Uterus (tissue), 4 donors: Measurements from ENCODE around the gene CLNK. TPM values are rescaled to one million over a fixed set of nuclear protein-coding genes. Genes with fewer than 3 reads are reported as not detected.

ENCODE experiments used
- DNase-seq, 2 donors: peaks; one replicate each; pipeline ENCODE4 v3.0.0-alpha.2; 2019 to 2020
- H3K27ac ChIP-seq, 2 donors: fragments of 200-600 bp; sonication (generic); 1 replicate in 1 of 2; 2 replicates in 1 of 2; pipeline ENCODE4 v1.5.1; 2016 to 2018
- H3K27me3 ChIP-seq, 2 donors: fragments of 200-600 bp; sonication (generic); one replicate each; pipeline ENCODE4 v1.5.1; 2018 to 2019; ENCODE audit warnings: control low read depth in 1 of 2
- H3K36me3 ChIP-seq, 2 donors: fragments of 200-600 bp; sonication (generic); one replicate each; pipeline ENCODE4 v1.5.1; 2019; ENCODE audit warnings: control low read depth in 1 of 2
- H3K4me1 ChIP-seq, 2 donors: fragments of 200-600 bp; sonication (generic); one replicate each; pipeline ENCODE4 v1.5.1; 2018 to 2019; ENCODE audit warnings: control low read depth in 1 of 2
- H3K4me3 ChIP-seq, 2 donors: fragments of 200-600 bp; sonication (generic); 1 replicate in 1 of 2; 2 replicates in 1 of 2; pipeline ENCODE4 v1.5.1; 2018 to 2019; ENCODE audit warnings: mild to moderate bottlenecking in 1 of 2
- H3K9me3 ChIP-seq, 2 donors: fragments of 200-600 bp; sonication (generic); one replicate each; pipeline ENCODE4 v1.5.1; 2019; ENCODE audit warnings: control low read depth in 1 of 2
- CTCF ChIP-seq, 4 experiments: fragments of 200-600 bp in 2 of 4; fragments of 450-650 bp in 2 of 4; sonication (generic) in 2 of 4; IDR thresholded peaks; one replicate each; pipeline ENCODE4 v1.5.1; 2016 to 2019; ENCODE audit warnings: antibody characterized with exemption in 4 of 4, mild to moderate bottlenecking in 2 of 4, moderate library complexity in 1 of 4
- POLR2A ChIP-seq, 2 donors: fragments of 450-650 bp; IDR thresholded peaks; one replicate each; pipeline ENCODE4 v1.6.1; 2016; ENCODE audit warnings: antibody characterized with exemption in 2 of 2, mild to moderate bottlenecking in 1 of 2, moderate library complexity in 1 of 2
- intact Hi-C: fragments of 100-400 bp; cut with DNase I; formaldehyde crosslinking; loops from one replicate; pipeline ENCODE4 v1.15.1; 2023; ENCODE audit warnings: low total_unique reads
- total RNA-seq, 4 donors: library from RNA; depleted of rRNA in 3 of 4; stranded (reverse); fragments of >200 nt in 3 of 4; gene quantifications; one replicate each; pipeline versions ENCODE4 v1.1.0 to v1.2.4, GENCODE V29; 2014 to 2023
- donor health status: DM: yes; HTN: yes; CAD: no.

The CLNK gene
- total RNA-seq, 4 donors from 2014 or later = not detected

DNA sequence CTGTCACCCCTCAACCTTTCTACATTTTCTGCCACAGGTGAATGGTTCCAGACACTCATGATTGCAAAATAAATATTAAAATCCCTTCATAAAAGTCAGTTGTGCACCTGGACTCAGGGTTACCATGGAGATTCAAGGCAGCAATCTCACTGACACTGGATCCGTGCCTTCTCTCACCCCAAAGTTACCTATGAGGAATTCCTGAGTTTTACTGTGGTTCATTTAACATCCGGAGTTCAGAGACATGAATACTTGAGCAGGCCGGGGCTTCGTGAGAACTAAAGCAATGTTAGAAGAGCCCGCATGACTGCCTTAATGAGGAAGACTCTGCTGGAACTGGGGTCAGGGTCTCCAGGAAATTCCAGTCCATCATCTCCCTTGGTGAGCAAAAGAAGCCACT is 12.5 kb upstream of the CLNK start:
- Histone ChIP-seq H3K27me3 (no peaks in the 10 kb centered on the region), H3K27ac (no peak overlapping the region), H3K9me3 (no peaks in the 10 kb centered on the region), H3K36me3 (no peaks in the 10 kb centered on the region), H3K4me3 (no peak overlapping the region), H3K4me1 (no peaks in the 10 kb centered on the region)
- TF ChIP-seq CTCF (IDR thresholded peaks at IDR 0.05) (no peak), POLR2A (IDR thresholded peaks at IDR 0.05) (no peak)
- no peak for DNase-seq
- intact Hi-C loops = no loop called here

DNA sequence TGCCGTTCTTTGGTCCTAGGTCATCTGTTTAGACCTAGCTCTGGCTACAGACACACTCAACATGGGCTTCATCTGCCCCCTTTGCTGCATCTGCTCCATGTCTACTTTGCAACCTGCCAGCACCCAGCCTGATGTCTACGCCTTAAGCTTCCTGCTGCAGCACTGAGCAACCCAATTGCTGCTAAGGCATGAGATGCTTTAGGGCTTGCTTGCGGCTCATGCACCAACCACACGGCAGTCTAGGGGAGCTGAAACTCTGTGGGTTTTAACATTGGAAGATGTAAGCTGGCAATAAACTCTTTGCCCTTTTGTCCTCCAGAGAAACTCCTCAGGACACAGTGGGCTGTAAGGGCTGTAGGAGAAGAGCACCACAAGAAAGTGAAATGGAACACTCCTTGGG is 11.7 kb upstream of the CLNK start:
- DNase-seq = no peak
- Histone ChIP-seq H3K4me1 (no peaks in the 10 kb centered on the region), H3K9me3 (no peaks in the 10 kb centered on the region), H3K4me3 (no peak overlapping the region), H3K27me3 (no peaks in the 10 kb centered on the region), H3K27ac (no peak overlapping the region), H3K36me3 (no peaks in the 10 kb centered on the region)
- intact Hi-C loops = no loop called here
- TF ChIP-seq POLR2A (IDR thresholded peaks at IDR 0.05) (no peak), CTCF (IDR thresholded peaks at IDR 0.05) (no peak)

GRCh38 chr4:10694828-10695209 is 10.3 kb upstream of the CLNK start:
- H3K9me3 ChIP-seq = no peaks in the 10 kb centered on the region
- intact Hi-C loops = no loop called here
- no peaks in the 10 kb centered on the region for H3K4me1 ChIP-seq
- no peak overlapping the region for H3K27ac ChIP-seq
- no peaks in the 10 kb centered on the region for H3K36me3 ChIP-seq
- H3K4me3 ChIP-seq = no peak overlapping the region
- no peak for DNase-seq
- TF ChIP-seq POLR2A (IDR thresholded peaks at IDR 0.05) (no peak), CTCF (IDR thresholded peaks at IDR 0.05) (no peak)
- H3K27me3 ChIP-seq = no peaks in the 10 kb centered on the region

GRCh38 chr4:10694151-10694827 is 9.7 kb upstream of the CLNK start:
- intact Hi-C loops = no loop called here
- DNase-seq = no peak
- H3K27me3 ChIP-seq = no peaks in the 10 kb centered on the region
- no peaks in the 10 kb centered on the region for H3K9me3 ChIP-seq
- TF ChIP-seq POLR2A (IDR thresholded peaks at IDR 0.05) (no peak), CTCF (IDR thresholded peaks at IDR 0.05) (no peak)
- no peaks in the 10 kb centered on the region for H3K36me3 ChIP-seq
- H3K4me3 ChIP-seq = no peak overlapping the region
- no peaks in the 10 kb centered on the region for H3K4me1 ChIP-seq
- no peak overlapping the region for H3K27ac ChIP-seq

DNA sequence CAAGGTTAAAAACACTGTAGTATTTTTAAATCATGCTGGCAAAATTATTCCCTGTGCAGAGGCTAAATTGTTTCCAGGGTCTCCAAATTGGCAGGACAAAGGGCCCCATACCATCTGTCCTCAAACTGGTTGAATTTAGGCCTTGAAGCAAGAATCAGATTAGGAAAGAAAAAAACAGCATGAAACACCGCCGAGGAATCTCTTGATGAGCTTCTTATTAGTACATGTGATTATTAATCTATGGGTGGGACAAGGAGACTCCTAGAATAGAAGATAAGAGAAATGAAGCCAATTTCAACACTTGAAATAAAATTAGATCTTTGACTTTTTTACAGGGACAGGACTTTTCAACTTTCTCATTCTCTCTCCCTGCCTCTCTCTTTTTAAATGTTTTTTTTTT is 7.1 kb upstream of the CLNK start:
- TF ChIP-seq CTCF (IDR thresholded peaks at IDR 0.05) = no peak
- TF ChIP-seq POLR2A (IDR thresholded peaks at IDR 0.05) = no peak
- H3K36me3 ChIP-seq = no peaks in the 10 kb centered on the region
- H3K27ac ChIP-seq = no peak overlapping the region
- H3K27me3 ChIP-seq = no peaks in the 10 kb centered on the region
- H3K4me3 ChIP-seq = no peak overlapping the region
- no peaks in the 10 kb centered on the region for H3K9me3 ChIP-seq
- DNase-seq = no peak
- intact Hi-C loops = no loop called here
- no peaks in the 10 kb centered on the region for H3K4me1 ChIP-seq
